Right ventricle myocardium inferior (tissue), 1 donor: Measurements from ENCODE around the gene UBE2S. TPM values are rescaled to one million over a fixed set of nuclear protein-coding genes. Genes with fewer than 3 reads are reported as not detected.
"Not testable (repeated sequence)": the region's sequence is repeated elsewhere in the genome, so short reads cannot be mapped to it uniquely, and the experiment has no call there.

ENCODE experiments used
- ATAC-seq: fragments of 200-7000 bp; cut with Tn5 transposase; one replicate; pipeline ENCODE4 v1.9.1; 2020; ENCODE audit warnings: mild to moderate bottlenecking, moderate library complexity
- DNase-seq: peaks from one replicate; pipeline ENCODE4 v3.0.0; 2021; ENCODE audit errors: missing footprints
- intact Hi-C: fragments of 100-400 bp; cut with DNase I; formaldehyde crosslinking; loops from one replicate; pipeline ENCODE4 v1.11.0; 2022
- total RNA-seq: library from RNA; stranded (reverse); fragmentation: NEBNext Ultra II Directional; extraction: Animal tissue kit (Norgen Biotek cat#: 25700); gene quantifications from one replicate; pipeline ENCODE4 v1.2.1, GENCODE V29; 2021
- donor health status: DM: no; HTN: yes; CAD: no; lungs with severe emphysema.

UBE2S gene
- total RNA-seq, 1 donor from 2014 or later = 31.2 TPM

GRCh38 chr19:55409179-55409578 is 1.6 kb upstream of the UBE2S start:
- intact Hi-C loops, ATAC-seq, DNase-seq: not testable (repeated sequence)

GRCh38 chr19:55408533-55408872 is 915 bp upstream of the UBE2S start:
- intact Hi-C loops = no loop called here
- ATAC-seq (no peak), DNase-seq (no peak)

GRCh38 chr19:55407800-55408532 is 378 bp upstream of the UBE2S start:
- intact Hi-C loops = no loop called here
- peak; percentile 100 for DNase-seq
- peak; percentile 97 for ATAC-seq

DNA sequence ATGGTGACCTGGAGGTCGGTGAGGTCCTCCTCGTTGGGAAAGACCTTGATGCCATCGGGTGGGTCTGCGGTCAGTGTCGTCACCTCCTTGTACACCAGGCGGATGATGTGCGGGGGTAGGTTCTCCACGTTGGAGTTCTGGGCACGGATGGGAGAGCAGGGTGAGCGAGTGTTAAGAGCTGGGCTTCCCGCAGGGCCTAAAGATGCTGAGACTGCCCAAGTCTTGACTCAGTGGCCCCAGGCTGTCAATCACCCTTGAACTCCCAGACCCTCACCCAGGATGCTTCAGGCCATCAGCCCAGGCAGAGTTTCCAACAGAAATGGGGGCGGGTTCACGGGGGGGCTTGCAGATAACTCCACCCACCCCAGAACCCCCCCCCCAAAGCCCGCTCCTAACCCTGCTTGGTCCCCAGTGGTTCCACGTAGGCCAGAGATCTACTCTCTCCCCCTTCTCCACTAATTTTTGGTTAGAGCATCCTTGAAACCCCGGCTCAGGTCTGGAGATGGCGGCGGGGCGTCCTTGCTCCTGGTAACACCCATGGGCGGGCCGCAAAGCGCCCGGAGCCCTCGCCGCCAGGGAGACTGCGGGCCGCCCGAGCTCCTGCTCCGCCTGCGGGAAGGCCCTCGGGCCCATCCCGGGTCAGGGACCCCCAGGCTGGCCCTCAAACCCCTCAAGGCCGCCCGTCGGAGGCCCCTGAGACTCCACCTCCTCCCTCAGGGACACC is 600 bp downstream of the UBE2S start:
- ATAC-seq (no peak), DNase-seq (no peak)
- intact Hi-C loops = no loop called here

DNA sequence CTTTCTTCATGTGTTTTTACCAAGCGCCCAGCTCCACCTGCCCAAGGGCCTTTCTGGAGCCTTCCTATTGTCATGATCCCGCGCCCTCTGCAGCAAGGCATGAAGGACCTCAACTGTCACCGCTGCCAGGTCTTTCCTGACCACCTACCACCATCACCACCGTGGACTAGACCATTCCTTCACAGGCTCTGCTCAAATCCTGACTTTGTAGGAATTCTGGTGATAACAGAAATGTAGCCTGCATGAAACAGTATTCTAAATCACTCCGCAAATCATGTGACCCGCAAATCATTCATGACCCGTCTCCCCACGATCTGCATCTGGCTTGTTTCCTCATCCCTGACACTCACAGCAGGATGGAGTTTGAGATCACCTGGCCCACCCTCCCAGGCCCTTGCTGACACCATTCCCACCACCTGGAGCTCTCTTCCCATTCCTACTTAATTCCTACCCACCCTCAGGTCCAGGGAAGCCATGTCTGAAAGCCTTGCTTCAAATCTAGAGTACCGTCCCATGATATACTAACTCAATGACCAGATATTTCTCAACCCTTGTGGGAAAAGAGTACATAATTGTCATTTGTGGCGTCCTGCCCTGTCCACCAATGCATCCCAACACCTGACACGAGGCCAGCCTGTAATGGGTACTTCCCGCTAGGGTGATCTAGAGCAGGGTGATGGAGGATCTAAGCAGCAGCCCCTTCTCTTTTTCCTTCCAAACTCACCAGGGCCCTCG is 1.3 kb downstream of the UBE2S start:
- ATAC-seq = no peak
- intact Hi-C loops = no loop called here
- DNase-seq = no peak

- intact Hi-C loops = no loop called here
- no peak for DNase-seq
- ATAC-seq = no peak
These were observed 1.9 kb downstream of the UBE2S start for GRCh38 chr19:55405638-55406037.

GRCh38 chr19:55402509-55402908 is 5.1 kb downstream of the UBE2S start:
- intact Hi-C loops = no loop called here
- DNase-seq (no peak), ATAC-seq (no peak)

- DNase-seq, ATAC-seq, intact Hi-C loops: not testable (repeated sequence)
These were observed 6.2 kb downstream of the UBE2S start for GRCh38 chr19:55401390-55401789.

DNA sequence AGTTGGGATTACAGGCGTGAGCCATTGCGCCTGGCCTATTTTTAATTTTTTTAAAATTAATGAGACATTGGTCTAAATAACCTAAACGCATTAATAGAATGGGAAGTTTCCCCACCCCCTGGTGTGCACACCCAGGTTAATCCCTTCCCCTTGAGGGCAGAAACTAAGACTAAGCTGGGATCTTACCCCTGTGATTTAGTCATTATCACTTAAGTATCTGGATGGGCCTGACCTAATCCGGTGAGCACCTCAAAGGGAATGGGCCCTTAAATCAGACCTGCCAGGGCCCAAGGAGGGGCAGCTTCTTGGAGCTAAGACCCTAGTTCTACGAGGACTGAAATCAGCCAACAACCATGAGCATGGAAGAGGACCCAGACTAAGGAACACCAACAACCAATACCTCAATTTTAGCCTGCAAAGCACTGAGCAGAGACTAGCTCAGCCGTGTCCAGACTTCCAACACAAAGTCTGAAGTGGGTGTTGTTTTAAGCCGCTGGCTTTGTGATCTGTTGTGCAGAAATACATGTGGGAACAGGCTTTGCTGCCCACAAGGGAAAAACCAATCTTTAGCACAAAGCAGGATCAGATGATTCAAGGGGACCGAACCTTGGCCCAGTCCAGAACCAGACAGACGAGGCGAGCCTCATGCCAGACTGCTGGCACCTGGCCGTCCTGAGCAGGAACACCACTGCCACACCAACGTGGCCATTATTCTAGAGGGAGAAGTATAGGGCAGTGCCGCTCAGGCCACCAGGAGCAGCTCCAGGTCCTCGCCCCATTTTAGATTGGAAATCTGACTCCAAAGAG is 7.1 kb downstream of the UBE2S start:
- intact Hi-C loops = no loop called here
- DNase-seq (no peak), ATAC-seq (no peak)

DNA sequence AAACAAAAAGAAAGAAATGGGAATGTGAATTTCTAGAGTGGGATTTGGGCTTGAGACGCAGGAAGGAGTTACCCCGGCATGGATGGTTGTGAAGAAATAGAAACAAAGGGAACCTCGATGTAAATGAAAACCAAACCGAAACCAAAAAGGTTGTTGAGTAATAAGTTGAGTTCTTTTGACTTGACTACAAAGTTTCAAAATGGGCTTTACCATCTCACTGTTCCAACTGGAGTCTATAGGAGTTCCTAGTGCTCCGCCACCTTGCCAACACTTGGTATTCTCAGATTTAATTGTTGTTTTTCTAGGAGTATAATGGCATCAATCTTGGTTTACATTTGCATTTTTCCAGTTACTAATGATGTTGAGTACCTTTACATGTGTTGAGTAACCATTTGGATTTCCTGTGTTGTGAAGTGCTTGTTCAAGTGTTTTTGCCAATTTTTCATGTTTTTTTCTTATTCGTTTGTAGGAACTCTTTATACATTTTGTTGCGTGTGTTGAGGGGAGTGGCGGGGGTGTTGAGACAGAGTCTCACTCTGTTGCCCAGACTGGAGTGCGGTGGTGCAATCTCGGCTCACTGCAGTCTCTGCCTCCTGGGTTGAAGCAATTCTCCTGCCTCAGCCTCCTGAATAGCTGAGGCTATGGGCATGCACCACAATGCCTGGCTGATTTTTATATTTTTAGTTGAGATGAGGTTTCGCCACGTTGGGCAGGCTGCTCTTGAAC is 9.2 kb downstream of the UBE2S start:
- no peak for DNase-seq

DNA sequence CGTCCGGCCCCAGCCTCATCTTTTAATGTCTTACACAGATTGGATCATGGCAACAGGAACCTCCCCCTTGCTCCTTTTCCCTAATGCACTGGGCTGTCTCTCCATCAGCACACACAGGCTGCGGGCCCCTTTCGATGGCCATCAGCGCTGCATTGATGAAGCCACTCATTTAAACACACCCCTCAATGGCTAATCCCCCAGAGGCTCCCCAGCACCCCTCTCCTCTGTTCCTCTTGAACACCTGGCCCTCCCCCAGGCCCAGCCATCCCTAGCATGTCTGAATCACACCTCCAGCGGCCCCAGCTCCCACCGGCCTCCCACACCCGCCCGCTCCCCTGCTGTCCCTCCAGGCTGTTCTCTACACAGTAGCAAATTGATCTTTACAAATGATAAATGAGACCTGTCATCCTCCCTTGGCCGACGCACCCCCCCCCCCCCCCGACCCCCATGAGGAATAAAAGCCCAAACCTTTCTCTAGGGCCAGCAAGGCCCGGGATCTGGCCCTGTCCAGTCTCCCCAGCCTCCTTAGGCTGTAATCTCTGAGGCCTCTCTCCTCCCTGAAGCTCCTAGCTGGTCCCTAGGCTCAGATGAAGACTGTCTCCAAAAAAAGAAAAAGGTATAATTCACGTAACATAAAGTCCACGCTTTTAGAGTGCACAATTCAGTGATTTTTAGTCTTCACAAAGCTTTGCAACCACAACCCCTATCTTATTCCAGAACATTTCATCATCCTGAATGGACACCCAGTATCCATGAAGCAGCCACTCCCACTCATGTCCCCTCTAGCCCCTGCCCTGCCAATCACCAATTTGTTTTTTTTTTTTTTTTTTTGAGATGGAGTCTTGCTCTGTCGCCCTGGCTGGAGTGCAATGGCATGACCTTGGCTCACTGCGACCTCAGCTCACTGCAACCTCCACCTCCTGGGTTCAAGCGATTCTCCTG is 14.5 kb downstream of the UBE2S start:
- no peak for DNase-seq
- ATAC-seq = no peak
- intact Hi-C loops = no loop called here

More for the DNA sequence above, 9.2 kb downstream of the UBE2S start:
- ATAC-seq = no peak
- intact Hi-C loops = no loop called here

GRCh38 chr19:55391702-55392615 is 15.6 kb downstream of the UBE2S start:
- intact Hi-C loops = no loop called here
- DNase-seq (no peak), ATAC-seq (no peak)

- DNase-seq = no peak
- intact Hi-C loops = no loop called here
- ATAC-seq = no peak
These were observed 16.4 kb downstream of the UBE2S start for GRCh38 chr19:55391191-55391670.

DNA sequence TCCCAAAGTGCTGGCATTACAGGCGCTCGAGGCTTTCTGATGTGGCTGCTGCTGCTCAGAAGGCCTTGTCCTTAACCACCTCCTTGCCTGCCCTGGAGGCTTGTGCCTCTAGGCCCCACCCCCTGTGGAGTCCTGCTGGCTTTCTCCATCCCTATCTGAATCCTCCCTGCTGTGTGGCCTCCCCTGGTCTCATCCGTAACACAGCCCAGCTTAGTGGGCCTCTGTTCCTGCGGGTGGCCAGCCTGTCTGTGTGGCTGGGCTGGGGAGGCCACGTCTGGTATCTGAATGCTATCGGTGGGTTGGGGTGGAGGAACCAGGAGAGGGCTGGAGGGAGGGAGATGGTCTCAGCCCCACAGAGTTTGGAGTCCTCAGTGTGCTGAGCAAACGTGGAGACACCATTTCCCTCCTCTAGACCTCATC is 17.1 kb downstream of the UBE2S start:
- intact Hi-C loops = no loop called here
- no peak for ATAC-seq
- DNase-seq = no peak

DNA sequence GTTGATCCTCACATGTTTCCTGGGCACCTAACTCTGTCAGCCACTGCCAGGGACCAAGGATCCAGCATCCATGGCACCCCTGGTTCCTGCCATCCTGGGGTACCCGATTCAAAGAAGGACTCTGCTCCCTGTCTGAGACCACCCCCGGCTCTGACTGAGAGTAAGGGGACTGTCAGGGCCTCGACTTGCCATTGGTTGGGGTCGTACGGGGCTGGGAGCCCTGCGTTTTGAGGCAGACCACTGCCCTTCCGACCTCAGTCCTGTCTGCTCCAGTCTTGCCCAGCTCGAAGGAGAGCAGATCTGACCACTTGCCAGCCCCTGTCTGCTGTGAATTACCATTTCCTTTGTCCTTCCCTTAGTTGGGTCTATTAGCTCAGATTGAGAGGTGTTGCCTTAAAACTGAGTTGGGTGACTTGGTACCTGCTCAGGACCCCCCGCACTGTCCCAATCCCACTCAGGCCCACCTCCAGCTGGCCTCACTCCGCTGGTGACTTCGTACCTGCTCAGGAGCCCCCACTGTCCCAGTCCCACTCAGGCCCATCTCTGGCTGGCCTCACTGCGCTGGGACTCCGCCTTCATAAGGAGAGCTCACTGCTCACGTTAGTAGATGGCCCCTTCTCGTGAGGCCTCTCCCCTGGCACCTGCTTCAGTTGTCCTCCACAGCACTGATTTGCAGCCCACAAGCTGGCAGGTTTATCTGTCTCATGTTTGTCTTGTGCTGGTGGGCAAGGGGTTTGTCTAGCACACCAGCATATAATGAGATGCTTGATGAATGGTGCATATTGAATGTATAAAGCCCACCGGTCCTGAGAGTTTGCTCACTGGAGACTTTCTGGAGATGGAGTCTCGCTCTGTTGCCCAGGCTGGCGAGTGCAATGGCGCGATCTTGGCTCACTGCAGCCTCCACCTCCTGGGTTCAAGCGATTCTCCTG is 17.9 kb downstream of the UBE2S start:
- DNase-seq (no peak), ATAC-seq (no peak)
- intact Hi-C loops = loop anchor here (10.0 kb wide), 1 partner anchor 215 kb away; the partner anchor contains the start of genes ZNF524 and ZNF865
